GM19455 (cell line): ENCODE measurements around the gene TMEM179.

Source experiments
- ATAC-seq: cut with Tn5 transposase; IDR thresholded peaks from one replicate; pipeline ENCODE4 v1.9.1; 2021; ENCODE audit not compliant: unreplicated experiment

Gene TMEM179

GRCh38 chr14:104600141-104600643, 4.4 kb downstream of the TMEM179 start:
- no peak for ATAC-seq

GRCh38 chr14:104599446-104599845, 5.1 kb downstream of the TMEM179 start:
- ATAC-seq, result no peak

GRCh38 chr14:104598910-104599273, 5.7 kb downstream of the TMEM179 start:
- ATAC-seq, result no peak

GRCh38 chr14:104598039-104598909, 6.3 kb downstream of the TMEM179 start:
- ATAC-seq, result no peak

- ATAC-seq, result no peak
Measured at GRCh38 chr14:104597576-104597975, 7.0 kb downstream of the TMEM179 start.

- no peak for ATAC-seq
Measured at GRCh38 chr14:104596927-104597351, 7.6 kb downstream of the TMEM179 start.

GRCh38 chr14:104596451-104596918, 8.1 kb downstream of the TMEM179 start:
- ATAC-seq, result no peak

- no peak for ATAC-seq
Measured at GRCh38 chr14:104595911-104596450, 8.6 kb downstream of the TMEM179 start.

- ATAC-seq, result no peak
Measured at GRCh38 chr14:104595116-104595675, 9.4 kb downstream of the TMEM179 start.

GRCh38 chr14:104594310-104595046, 10.1 kb downstream of the TMEM179 start:
- ATAC-seq, result no peak

GRCh38 chr14:104593710-104594136, 10.8 kb downstream of the TMEM179 start:
- no peak for ATAC-seq

- no peak for ATAC-seq
Measured at GRCh38 chr14:104593241-104593701, 11.3 kb downstream of the TMEM179 start.

- ATAC-seq, result no peak
Measured at GRCh38 chr14:104592785-104593184, 11.8 kb downstream of the TMEM179 start.

GRCh38 chr14:104592292-104592672, 12.3 kb downstream of the TMEM179 start:
- ATAC-seq, result no peak

GRCh38 chr14:104591506-104592291, 12.9 kb downstream of the TMEM179 start:
- ATAC-seq, result no peak

GRCh38 chr14:104591031-104591430, 13.5 kb downstream of the TMEM179 start:
- no peak for ATAC-seq

GRCh38 chr14:104590240-104590965, 14.2 kb downstream of the TMEM179 start:
- no peak for ATAC-seq

- ATAC-seq, result no peak
Measured at GRCh38 chr14:104589338-104590195, 15.0 kb downstream of the TMEM179 start.
